ENCODE measurements around the gene AGAP1. TPM values are rescaled to one million over a fixed set of nuclear protein-coding genes. Genes with fewer than 3 reads are reported as not detected.

Gene AGAP1
- total RNA-seq, 1 experiment from 2014 or later: 25.8 TPM

DNA sequence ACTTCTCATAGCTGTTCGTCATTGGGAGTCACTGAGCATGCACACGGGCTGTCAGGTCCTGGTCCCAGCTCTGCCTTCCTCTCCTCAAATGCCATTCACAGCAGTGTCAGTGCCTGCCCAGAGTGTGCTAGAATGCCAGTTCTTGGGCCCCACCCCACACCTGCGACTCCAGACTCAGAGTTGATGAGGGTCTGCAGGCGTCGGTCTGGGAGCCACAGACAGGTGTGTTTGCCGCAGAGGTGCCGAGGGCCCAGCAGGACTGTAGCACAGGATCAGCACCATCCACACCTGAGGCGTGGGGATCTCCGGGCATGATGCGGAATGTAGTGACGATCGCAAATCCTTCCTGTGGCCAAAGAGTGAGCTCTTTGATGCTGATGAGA lies 56.5 kb downstream of the AGAP1 start:
- Histone ChIP-seq H3K23me2 (ENCODE audit: insufficient read length, low read depth, low read length, poor library complexity, severe bottlenecking) (no peaks in the 10 kb centered on the region), H4K91ac (ENCODE audit: insufficient read length, low read depth, low read length) (no peak overlapping the region), H3K9ac (ENCODE audit: extremely low read depth, insufficient read length, low read length) (no peak overlapping the region), H3K14ac (ENCODE audit: insufficient read depth, low read length) (no peak overlapping the region; the same call in 1 of the 2 replicates), H3K79me2 (ENCODE audit: insufficient read depth, low read length) (peaks cover 19% of the 10 kb centered on the region; the same call in 1 of the 2 replicates), H3K27ac (ENCODE audit: insufficient read length, low read depth, low read length) (no peak overlapping the region), H2BK15ac (ENCODE audit: low read depth, low read length) (no peak overlapping the region), H3K23ac (ENCODE audit: insufficient read length, low read depth, low read length) (no peak overlapping the region), H3K18ac (ENCODE audit: insufficient read length, low read depth, low read length) (no peak overlapping the region), H2BK5ac (ENCODE audit: insufficient read length, low read length) (no peak overlapping the region), H2AK5ac (ENCODE audit: insufficient read length, low read length) (no peak overlapping the region), H2AFZ (ENCODE audit: low read length) (no peak overlapping the region), H3K4me2 (ENCODE audit: insufficient read depth, insufficient read length, low read length) (no peak overlapping the region), H3K9me3 (ENCODE audit: control insufficient read depth, low read depth, low read length) (no peaks in the 10 kb centered on the region), H3K4ac (ENCODE audit: low read depth, low read length) (no peak overlapping the region), H3K79me1 (ENCODE audit: insufficient read depth, low read depth, low read length, poor library complexity, severe bottlenecking) (peaks cover 10% of the 10 kb centered on the region), H2BK20ac (ENCODE audit: low read depth, low read length, poor library complexity, severe bottlenecking) (no peak overlapping the region), H2BK12ac (ENCODE audit: insufficient read length, low read depth, low read length) (no peak overlapping the region), H3K56ac (ENCODE audit: insufficient read length, low read depth, low read length) (no peak overlapping the region), H3K27me3 (ENCODE audit: insufficient read depth, low read length) (no peaks in the 10 kb centered on the region), H4K8ac (replicated peaks; ENCODE audit: insufficient read length, low read depth, low read length) (no peak overlapping the region), H3T11ph (ENCODE audit: low read length) (no peak overlapping the region), H2BK120ac (ENCODE audit: low read depth, low read length, poor library complexity, severe bottlenecking) (no peak overlapping the region), H4K20me1 (ENCODE audit: control insufficient read depth, insufficient read depth, insufficient read length) (peaks cover 2% of the 10 kb centered on the region), H4K5ac (ENCODE audit: insufficient read length, low read depth, low read length) (no peak overlapping the region), H3K4me1 (ENCODE audit: insufficient read depth, low read length) (no peaks in the 10 kb centered on the region; the same call in 1 of the 2 replicates)
- no peak for DNase-seq
- Mint-ChIP-seq H3K4me3 (no peak overlapping the region), H3K27ac (peak overlapping the region in 1 of 3 experiments; percentile 75; a peak in 3 of 7 replicates), H3K36me3 (ENCODE audit: insufficient read depth in 1 of 3, low read depth in 3 of 3) (no peaks in the 10 kb centered on the region; a peak in 1 of 7 replicates), H3K4me1 (peaks cover 35 to 50% of the 10 kb centered on the region in 2 experiments), H3K27me3 (ENCODE audit: low read depth) (no peaks in the 10 kb centered on the region), H3K9me3 (no peaks in the 10 kb centered on the region)
- WGBS (ENCODE audit: extremely low coverage, insufficient read length, low lambda C conversion rate): no CpG with 5 or more reads among the region's 12 CpGs
- TF ChIP-seq, protein P1, sequence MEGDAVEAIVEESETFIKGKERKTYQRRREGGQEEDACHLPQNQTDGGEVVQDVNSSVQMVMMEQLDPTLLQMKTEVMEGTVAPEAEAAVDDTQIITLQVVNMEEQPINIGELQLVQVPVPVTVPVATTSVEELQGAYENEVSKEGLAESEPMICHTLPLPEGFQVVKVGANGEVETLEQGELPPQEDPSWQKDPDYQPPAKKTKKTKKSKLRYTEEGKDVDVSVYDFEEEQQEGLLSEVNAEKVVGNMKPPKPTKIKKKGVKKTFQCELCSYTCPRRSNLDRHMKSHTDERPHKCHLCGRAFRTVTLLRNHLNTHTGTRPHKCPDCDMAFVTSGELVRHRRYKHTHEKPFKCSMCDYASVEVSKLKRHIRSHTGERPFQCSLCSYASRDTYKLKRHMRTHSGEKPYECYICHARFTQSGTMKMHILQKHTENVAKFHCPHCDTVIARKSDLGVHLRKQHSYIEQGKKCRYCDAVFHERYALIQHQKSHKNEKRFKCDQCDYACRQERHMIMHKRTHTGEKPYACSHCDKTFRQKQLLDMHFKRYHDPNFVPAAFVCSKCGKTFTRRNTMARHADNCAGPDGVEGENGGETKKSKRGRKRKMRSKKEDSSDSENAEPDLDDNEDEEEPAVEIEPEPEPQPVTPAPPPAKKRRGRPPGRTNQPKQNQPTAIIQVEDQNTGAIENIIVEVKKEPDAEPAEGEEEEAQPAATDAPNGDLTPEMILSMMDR (conservative IDR thresholded peaks at IDR 0.05): no peak

All from H9 (cell line).